ENCODE measurements around the gene CSH2. TPM values are rescaled to one million over a fixed set of nuclear protein-coding genes. Genes with fewer than 3 reads are reported as not detected.
"Not testable (repeated sequence)": the region's sequence is repeated elsewhere in the genome, so short reads cannot be mapped to it uniquely, and the experiment has no call there.

The CSH2 gene
- total RNA-seq, 1 experiment from 2014 or later: not detected

GRCh38 chr17:63881935-63882601, 8.6 kb upstream of the CSH2 start, which contains the start of gene GH2:
Gene GH2, minus strand, starts transcription at chr17:63881944. Its CDS starts 143 bp downstream, at chr17:63881801.
- H3K36me3 ChIP-seq: no peaks in the 10 kb centered on the region
- no peaks in the 10 kb centered on the region for H3K9me3 ChIP-seq (replicated peaks)
- DNase-seq: peak; percentile 37 to 63
- H3K27me3 ChIP-seq: no peaks in the 10 kb centered on the region
- H3K4me3 ChIP-seq: no peak within 1 kb of the TSS
- no peak within 1 kb of the TSS for H3K27ac ChIP-seq
- H3K4me1 ChIP-seq: no peaks in the 10 kb centered on the region

- H3K9me3 ChIP-seq (replicated peaks); DNase-seq; H3K27me3 ChIP-seq; H3K27ac ChIP-seq; H3K4me3 ChIP-seq; H3K4me1 ChIP-seq; H3K36me3 ChIP-seq: not testable (repeated sequence)
These were observed 7.9 kb upstream of the CSH2 start for GRCh38 chr17:63881337-63881736.

- H3K9me3 ChIP-seq (replicated peaks): no peaks in the 10 kb centered on the region
- no peak for DNase-seq
- no peaks in the 10 kb centered on the region for H3K4me1 ChIP-seq
- no peak overlapping the region for H3K27ac ChIP-seq
- no peaks in the 10 kb centered on the region for H3K27me3 ChIP-seq
- no peak overlapping the region for H3K4me3 ChIP-seq
- H3K36me3 ChIP-seq: no peaks in the 10 kb centered on the region
These were observed 7.2 kb upstream of the CSH2 start for GRCh38 chr17:63880706-63881105.

GRCh38 chr17:63878413-63878812, 4.9 kb upstream of the CSH2 start:
- not testable (repeated sequence) for H3K27ac ChIP-seq; H3K4me3 ChIP-seq; H3K4me1 ChIP-seq; H3K36me3 ChIP-seq; H3K9me3 ChIP-seq (replicated peaks); DNase-seq; H3K27me3 ChIP-seq

GRCh38 chr17:63874693-63875092, 1.2 kb upstream of the CSH2 start:
- H3K27ac ChIP-seq; DNase-seq; H3K4me1 ChIP-seq; H3K4me3 ChIP-seq; H3K9me3 ChIP-seq (replicated peaks); H3K27me3 ChIP-seq; H3K36me3 ChIP-seq: not testable (repeated sequence)

- not testable (repeated sequence) for H3K4me1 ChIP-seq
These were observed 667 bp upstream of the CSH2 start for GRCh38 chr17:63874061-63874626.

GRCh38 chr17:63871646-63872365, 1.7 kb downstream of the CSH2 start:
- H3K27me3 ChIP-seq; H3K27ac ChIP-seq; H3K36me3 ChIP-seq; H3K4me3 ChIP-seq; H3K4me1 ChIP-seq; DNase-seq; H3K9me3 ChIP-seq (replicated peaks): not testable (repeated sequence)

More at GRCh38 chr17:63874061-63874626, 667 bp upstream of the CSH2 start:
- DNase-seq; H3K36me3 ChIP-seq; H3K4me3 ChIP-seq; H3K9me3 ChIP-seq (replicated peaks); H3K27me3 ChIP-seq; H3K27ac ChIP-seq: not testable (repeated sequence)

GRCh38 chr17:63870292-63870665, 3.2 kb downstream of the CSH2 start:
- H3K4me3 ChIP-seq; H3K36me3 ChIP-seq; H3K27me3 ChIP-seq; DNase-seq; H3K9me3 ChIP-seq (replicated peaks); H3K27ac ChIP-seq; H3K4me1 ChIP-seq: not testable (repeated sequence)

- peak in 1 of 2 experiments; percentile 37 for DNase-seq
- H3K4me3 ChIP-seq; H3K27me3 ChIP-seq; H3K27ac ChIP-seq; H3K4me1 ChIP-seq; H3K9me3 ChIP-seq (replicated peaks); H3K36me3 ChIP-seq: not testable (repeated sequence)
These were observed 3.8 kb downstream of the CSH2 start for GRCh38 chr17:63869491-63870291.

- not testable (repeated sequence) for H3K4me1 ChIP-seq; H3K9me3 ChIP-seq (replicated peaks); H3K27me3 ChIP-seq; H3K4me3 ChIP-seq; H3K27ac ChIP-seq; H3K36me3 ChIP-seq; DNase-seq
These were observed 6.9 kb downstream of the CSH2 start for GRCh38 chr17:63866625-63867024.

- no peaks in the 10 kb centered on the region for H3K27me3 ChIP-seq
- H3K9me3 ChIP-seq (replicated peaks): no peaks in the 10 kb centered on the region
- H3K27ac ChIP-seq: no peak overlapping the region
- no peaks in the 10 kb centered on the region for H3K4me1 ChIP-seq
- H3K36me3 ChIP-seq: no peaks in the 10 kb centered on the region
- no peak overlapping the region for H3K4me3 ChIP-seq
- no peak for DNase-seq
These were observed 14.2 kb downstream of the CSH2 start for GRCh38 chr17:63859257-63859656.

- H3K36me3 ChIP-seq; DNase-seq; H3K9me3 ChIP-seq (replicated peaks); H3K4me1 ChIP-seq; H3K4me3 ChIP-seq; H3K27ac ChIP-seq; H3K27me3 ChIP-seq: not testable (repeated sequence)
These were observed 17.1 kb downstream of the CSH2 start for GRCh38 chr17:63856425-63856824.

- H3K27me3 ChIP-seq: no peaks in the 10 kb centered on the region; the same call in 1 of the 2 replicates
- no peak overlapping the region for H3K27ac ChIP-seq
- H3K4me3 ChIP-seq: no peak overlapping the region
- DNase-seq: no peak
- no peaks in the 10 kb centered on the region for H3K36me3 ChIP-seq
- no peaks in the 10 kb centered on the region; the same call in 1 of the 2 replicates for H3K4me1 ChIP-seq
- H3K9me3 ChIP-seq (replicated peaks): no peaks in the 10 kb centered on the region
These were observed 18.3 kb downstream of the CSH2 start for GRCh38 chr17:63855185-63855584.

- no peak for DNase-seq
- no peaks in the 10 kb centered on the region for H3K9me3 ChIP-seq (replicated peaks)
- H3K4me1 ChIP-seq: no peaks in the 10 kb centered on the region; the same call in 1 of the 2 replicates
- no peak overlapping the region for H3K4me3 ChIP-seq
- H3K36me3 ChIP-seq: no peaks in the 10 kb centered on the region
- H3K27ac ChIP-seq: no peak overlapping the region
- H3K27me3 ChIP-seq: no peaks in the 10 kb centered on the region; the same call in 1 of the 2 replicates
These were observed 18.8 kb downstream of the CSH2 start for GRCh38 chr17:63854709-63855108.

GRCh38 chr17:63853260-63853659, 20.2 kb downstream of the CSH2 start:
- Histone ChIP-seq H3K4me1 (no peaks in the 10 kb centered on the region; the same call in 1 of the 2 replicates), H3K9me3 (replicated peaks) (no peaks in the 10 kb centered on the region), H3K27me3 (no peaks in the 10 kb centered on the region; the same call in 1 of the 2 replicates), H3K27ac (no peak overlapping the region), H3K4me3 (no peak overlapping the region), H3K36me3 (no peaks in the 10 kb centered on the region)
- no peak for DNase-seq
